H9 (cell line): ENCODE results near the gene DAB1. TPM values are rescaled to one million over a fixed set of nuclear protein-coding genes. Genes with fewer than 3 reads are reported as not detected.

Experiments
- DNase-seq: peaks from one replicate; pipeline ENCODE4 v3.0.0-alpha.2; 2017
- H2AFZ ChIP-seq: one replicate; pipeline ENCODE4 v1.6.1; 2013; ENCODE audit warnings: mild to moderate bottlenecking, low read length, control low read depth, moderate library complexity
- H2AK5ac ChIP-seq: 2 replicates; pipeline ENCODE4 v1.6.1; 2013; ENCODE audit warnings: low read length, control low read depth, mixed read lengths; ENCODE audit not compliant: insufficient read length
- H2BK120ac ChIP-seq: one replicate; pipeline ENCODE4 v1.6.1; 2013; ENCODE audit warnings: low read depth, mild to moderate bottlenecking, low read length, control low read depth, inconsistent platforms; ENCODE audit not compliant: poor library complexity, severe bottlenecking
- H2BK12ac ChIP-seq: 2 replicates; pipeline ENCODE4 v1.6.1; 2013; ENCODE audit warnings: low read length, control low read depth, mixed read lengths, low read depth; ENCODE audit not compliant: insufficient read length
- H2BK15ac ChIP-seq: 2 replicates; pipeline ENCODE4 v1.6.1; 2013; ENCODE audit warnings: low read depth, low read length, control low read depth
- H2BK20ac ChIP-seq: one replicate; pipeline ENCODE4 v1.6.1; 2013; ENCODE audit warnings: low read depth, mild to moderate bottlenecking, low read length, control low read depth, inconsistent platforms; ENCODE audit not compliant: poor library complexity, severe bottlenecking
- H2BK5ac ChIP-seq: 2 replicates; pipeline ENCODE4 v1.6.1; 2013; ENCODE audit warnings: low read length, control low read depth, mixed read lengths; ENCODE audit not compliant: insufficient read length
- H3K14ac ChIP-seq: 2 replicates; pipeline ENCODE4 v1.6.1; 2013; ENCODE audit warnings: low read length, control low read depth; ENCODE audit not compliant: insufficient read depth
- H3K18ac ChIP-seq: 2 replicates; pipeline ENCODE4 v1.6.1; 2013; ENCODE audit warnings: low read depth, mild to moderate bottlenecking, mixed read lengths, low read length, control low read depth; ENCODE audit not compliant: insufficient read length
- H3K23ac ChIP-seq: 2 replicates; pipeline ENCODE4 v1.6.1; 2013; ENCODE audit warnings: low read length, control low read depth, mixed read lengths, low read depth; ENCODE audit not compliant: insufficient read length
- H3K23me2 ChIP-seq: 2 replicates; pipeline ENCODE4 v1.6.1; 2013; ENCODE audit warnings: low read depth, mild to moderate bottlenecking, mixed read lengths, low read length, control low read depth; ENCODE audit not compliant: insufficient read length, poor library complexity, severe bottlenecking
- H3K27ac ChIP-seq: 2 replicates; pipeline ENCODE4 v1.5.1; 2013; ENCODE audit warnings: low read length, control low read depth, mixed read lengths, low read depth; ENCODE audit not compliant: insufficient read length
- H3K27me3 ChIP-seq: 2 replicates; pipeline ENCODE4 v1.6.1; 2013; ENCODE audit warnings: low read length, control low read depth, inconsistent platforms; ENCODE audit not compliant: insufficient read depth
- H3K4ac ChIP-seq: 2 replicates; pipeline ENCODE4 v1.6.1; 2013; ENCODE audit warnings: low read depth, mild to moderate bottlenecking, control low read depth, inconsistent platforms, low read length, moderate library complexity
- H3K4me1 ChIP-seq: 2 replicates; pipeline ENCODE4 v1.6.1; 2013; ENCODE audit warnings: low read length, control low read depth, inconsistent platforms; ENCODE audit not compliant: insufficient read depth
- H3K4me2 ChIP-seq: 2 replicates; pipeline ENCODE4 v1.6.1; 2013; ENCODE audit warnings: low read length, control low read depth, mixed read lengths; ENCODE audit not compliant: insufficient read length, insufficient read depth
- H3K56ac ChIP-seq: 2 replicates; pipeline ENCODE4 v1.6.1; 2013; ENCODE audit warnings: low read depth, mild to moderate bottlenecking, mixed read lengths, low read length, control low read depth; ENCODE audit not compliant: insufficient read length
- H3K79me1 ChIP-seq: 2 replicates; pipeline ENCODE4 v1.6.1; 2013; ENCODE audit warnings: low read depth, mild to moderate bottlenecking, moderate library complexity, low read length, control low read depth, inconsistent platforms; ENCODE audit not compliant: insufficient read depth, poor library complexity, severe bottlenecking
- H3K79me2 ChIP-seq: 2 replicates; pipeline ENCODE4 v1.6.1; 2013; ENCODE audit warnings: low read length, control low read depth, inconsistent platforms; ENCODE audit not compliant: insufficient read depth
- H3K9ac ChIP-seq: 2 replicates; pipeline ENCODE4 v1.6.1; 2013; ENCODE audit warnings: low read length, control low read depth, mixed read lengths; ENCODE audit not compliant: insufficient read length; ENCODE audit errors: extremely low read depth
- H3K9me3 ChIP-seq: one replicate; pipeline ENCODE4 v1.6.1; 2013; ENCODE audit warnings: low read depth, low read length, inconsistent platforms; ENCODE audit not compliant: control insufficient read depth
- H3T11ph ChIP-seq: one replicate; pipeline ENCODE4 v1.6.1; 2013; ENCODE audit warnings: mild to moderate bottlenecking, low read length, control low read depth, inconsistent platforms
- H4K20me1 ChIP-seq: one replicate; pipeline ENCODE4 v1.6.1; 2013; ENCODE audit not compliant: control insufficient read depth, insufficient read length, insufficient read depth
- H4K5ac ChIP-seq: 2 replicates; pipeline ENCODE4 v1.6.1; 2013; ENCODE audit warnings: low read depth, mild to moderate bottlenecking, mixed read lengths, low read length, control low read depth; ENCODE audit not compliant: insufficient read length
- H4K8ac ChIP-seq: replicated peaks from 2 replicates; pipeline ENCODE4 v1.6.1; 2013; ENCODE audit warnings: low read length, control low read depth, mixed read lengths, low read depth; ENCODE audit not compliant: insufficient read length
- H4K91ac ChIP-seq: 2 replicates; pipeline ENCODE4 v1.6.1; 2013; ENCODE audit warnings: low read depth, mild to moderate bottlenecking, moderate library complexity, mixed read lengths, low read length, control low read depth; ENCODE audit not compliant: insufficient read length
- H3K27ac Mint-ChIP-seq, 3 experiments: 2 replicates in 2 of 3; 3 replicates in 1 of 3; pipeline ENCODE4 v1.8.0; 2020 to 2021; ENCODE audit warnings: mixed read lengths in 3 of 3, mild to moderate bottlenecking in 1 of 3, moderate library complexity in 1 of 3
- H3K27me3 Mint-ChIP-seq: 2 replicates; pipeline ENCODE4 v1.8.0; 2021; ENCODE audit warnings: low read depth, mild to moderate bottlenecking, moderate library complexity, mixed read lengths
- H3K36me3 Mint-ChIP-seq, 3 experiments: 2 replicates in 2 of 3; 3 replicates in 1 of 3; pipeline ENCODE4 v1.8.0; 2020 to 2021; ENCODE audit warnings: low read depth in 3 of 3, mixed read lengths in 3 of 3; ENCODE audit not compliant: insufficient read depth in 1 of 3
- H3K4me1 Mint-ChIP-seq, 2 experiments: 2 replicates each; pipeline ENCODE4 v1.8.0; 2020; ENCODE audit warnings: mixed read lengths in 2 of 2
- H3K4me3 Mint-ChIP-seq, 2 experiments: 2 replicates in 1 of 2; 3 replicates in 1 of 2; pipeline ENCODE4 v1.8.0; 2020 to 2021; ENCODE audit warnings: mild to moderate bottlenecking in 2 of 2, mixed read lengths in 2 of 2, moderate library complexity in 1 of 2
- H3K9me3 Mint-ChIP-seq, 2 experiments: 2 replicates in 1 of 2; 3 replicates in 1 of 2; pipeline ENCODE4 v1.8.0; 2020; ENCODE audit warnings: mild to moderate bottlenecking in 2 of 2, mixed read lengths in 2 of 2, moderate library complexity in 1 of 2
- WGBS: extraction: QIAGEN DNeasy Blood & Tissue Kit; methylation state at CpG from one replicate; pipeline ENCODE4 v1.1.7; 2013; ENCODE audit warnings: missing lambda C conversion rate, low lambda C conversion rate, mixed read lengths; ENCODE audit not compliant: insufficient read length; ENCODE audit errors: extremely low coverage; 5-methylcytosine and 5-hydroxymethylcytosine counted together
- total RNA-seq: library from RNA; stranded (reverse); gene quantifications from 2 replicates; pipeline ENCODE4 v1.2.1, GENCODE V29; 2021
- TF ChIP-seq, protein P1 (sequence below): fragments of 200-600 bp; sonication (generic); conservative IDR thresholded peaks from 3 replicates; pipeline ENCODE4 v1.8.0; 2021; ENCODE audit warnings: antibody characterized with exemption, mild to moderate bottlenecking

The DAB1 gene
- total RNA-seq, 1 experiment from 2014 or later, result 9.3 TPM

- Mint-ChIP-seq H3K9me3 (peaks cover 8 to 9% of the 10 kb centered on the region in 2 experiments; a peak in 4 of 5 replicates), H3K4me3 (no peak overlapping the region), H3K27me3 (no peaks in the 10 kb centered on the region), H3K27ac (no peak overlapping the region), H3K36me3 (peaks cover 4 to 8% (median 7%) of the 10 kb centered on the region in 3 experiments; a peak in 4 of 7 replicates), H3K4me1 (peaks cover 0 to 12% of the 10 kb centered on the region in 2 experiments; a peak in 2 of 4 replicates)
- Histone ChIP-seq H2AK5ac (no peak overlapping the region), H3K4me2 (no peak overlapping the region), H3K4ac (no peak overlapping the region), H2BK5ac (no peak overlapping the region), H3K23me2 (no peaks in the 10 kb centered on the region), H4K20me1 (no peaks in the 10 kb centered on the region), H3K79me1 (no peaks in the 10 kb centered on the region), H3K4me1 (no peaks in the 10 kb centered on the region), H4K91ac (no peak overlapping the region), H2BK20ac (no peak overlapping the region), H3K9ac (no peak overlapping the region), H4K8ac (no peak overlapping the region), H3K18ac (no peak overlapping the region), H3K23ac (no peak overlapping the region), H3T11ph (no peak overlapping the region), H3K27ac (no peak overlapping the region), H3K27me3 (no peaks in the 10 kb centered on the region), H3K56ac (no peak overlapping the region), H2AFZ (no peak overlapping the region), H2BK120ac (no peak overlapping the region), H3K9me3 (no peaks in the 10 kb centered on the region), H4K5ac (no peak overlapping the region), H3K79me2 (no peaks in the 10 kb centered on the region), H2BK12ac (no peak overlapping the region), H2BK15ac (no peak overlapping the region), H3K14ac (no peak overlapping the region)
- WGBS, result no CpG with 5 or more reads among the region's 4 CpGs
- TF ChIP-seq, protein P1, sequence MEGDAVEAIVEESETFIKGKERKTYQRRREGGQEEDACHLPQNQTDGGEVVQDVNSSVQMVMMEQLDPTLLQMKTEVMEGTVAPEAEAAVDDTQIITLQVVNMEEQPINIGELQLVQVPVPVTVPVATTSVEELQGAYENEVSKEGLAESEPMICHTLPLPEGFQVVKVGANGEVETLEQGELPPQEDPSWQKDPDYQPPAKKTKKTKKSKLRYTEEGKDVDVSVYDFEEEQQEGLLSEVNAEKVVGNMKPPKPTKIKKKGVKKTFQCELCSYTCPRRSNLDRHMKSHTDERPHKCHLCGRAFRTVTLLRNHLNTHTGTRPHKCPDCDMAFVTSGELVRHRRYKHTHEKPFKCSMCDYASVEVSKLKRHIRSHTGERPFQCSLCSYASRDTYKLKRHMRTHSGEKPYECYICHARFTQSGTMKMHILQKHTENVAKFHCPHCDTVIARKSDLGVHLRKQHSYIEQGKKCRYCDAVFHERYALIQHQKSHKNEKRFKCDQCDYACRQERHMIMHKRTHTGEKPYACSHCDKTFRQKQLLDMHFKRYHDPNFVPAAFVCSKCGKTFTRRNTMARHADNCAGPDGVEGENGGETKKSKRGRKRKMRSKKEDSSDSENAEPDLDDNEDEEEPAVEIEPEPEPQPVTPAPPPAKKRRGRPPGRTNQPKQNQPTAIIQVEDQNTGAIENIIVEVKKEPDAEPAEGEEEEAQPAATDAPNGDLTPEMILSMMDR, result no peak
- DNase-seq, result no peak
Measured at GRCh38 chr1:57319165-57319564, 104.7 kb downstream of the DAB1 start.
